ENCODE measurements around the gene PCDHGB3. TPM values are rescaled to one million over a fixed set of nuclear protein-coding genes. Genes with fewer than 3 reads are reported as not detected.
"Not testable (repeated sequence)": the region's sequence is repeated elsewhere in the genome, so short reads cannot be mapped to it uniquely, and the experiment has no call there.

PCDHGB3 gene
- total RNA-seq, 1 donor, result 6.2 TPM

GRCh38 chr5:141417494-141418172 is 47.6 kb downstream of the PCDHGB3 start, which contains the start of gene PCDHGB7:
Gene PCDHGB7 (plus strand): TSS chr5:141417677. CDS start chr5:141417860, 183 bp downstream.
- H3K4me2 ChIP-seq (ENCODE audit: insufficient read depth, low read length), result peak within 1 kb of the TSS; percentile 75
- TF ChIP-seq CTCF (IDR thresholded peaks at IDR 0.05; ENCODE audit: extremely low read depth, low read depth, low read length), result peak; percentile 81
- not testable (repeated sequence) for H3K36me3 ChIP-seq (ENCODE audit: insufficient read depth, low read length); H3K4me1 ChIP-seq (ENCODE audit: insufficient read depth, low read length); H4K20me1 ChIP-seq (ENCODE audit: insufficient read depth, low read length); H3K27me3 ChIP-seq (ENCODE audit: insufficient read depth, low read length); H3K79me2 ChIP-seq (ENCODE audit: insufficient read depth, low read length); H3K27ac ChIP-seq (ENCODE audit: low read depth, low read length)
- H3K4me3 ChIP-seq (ENCODE audit: insufficient read depth, low read length), result peak within 1 kb of the TSS; percentile 70
- DNase-seq (ENCODE audit: insufficient read length, low spot score, missing footprints), result peak; percentile 94
- H2AFZ ChIP-seq (ENCODE audit: low read length), result peak within 1 kb of the TSS; percentile 45
- peaks cover 11% of the 10 kb centered on the region for H3K9me3 ChIP-seq (ENCODE audit: low read depth, low read length)

GRCh38 chr5:141419074-141419880 is 49.2 kb downstream of the PCDHGB3 start:
- peaks cover 8% of the 10 kb centered on the region for H3K4me1 ChIP-seq (ENCODE audit: insufficient read depth, low read length)
- no peaks in the 10 kb centered on the region for H4K20me1 ChIP-seq (ENCODE audit: insufficient read depth, low read length)
- H3K36me3 ChIP-seq (ENCODE audit: insufficient read depth, low read length), result no peaks in the 10 kb centered on the region
- TF ChIP-seq CTCF (IDR thresholded peaks at IDR 0.05; ENCODE audit: extremely low read depth, low read depth, low read length), result no peak
- peak overlapping the region; percentile 14 for H3K4me3 ChIP-seq (ENCODE audit: insufficient read depth, low read length)
- no peaks in the 10 kb centered on the region for H3K27me3 ChIP-seq (ENCODE audit: insufficient read depth, low read length)
- H3K27ac ChIP-seq (ENCODE audit: low read depth, low read length), result no peak overlapping the region
- H3K79me2 ChIP-seq (ENCODE audit: insufficient read depth, low read length), result peaks cover 11% of the 10 kb centered on the region
- no peak for DNase-seq (ENCODE audit: insufficient read length, low spot score, missing footprints)
- H3K9me3 ChIP-seq (ENCODE audit: low read depth, low read length), result peaks cover 15% of the 10 kb centered on the region
- H3K4me2 ChIP-seq (ENCODE audit: insufficient read depth, low read length), result no peak overlapping the region
- no peak overlapping the region for H2AFZ ChIP-seq (ENCODE audit: low read length)

GRCh38 chr5:141420855-141421488 is 50.9 kb downstream of the PCDHGB3 start, which contains the start of gene PCDHGA11:
Gene PCDHGA11 (plus strand): TSS chr5:141421051. CDS start chr5:141421228, 177 bp downstream.
- peaks cover 8% of the 10 kb centered on the region for H3K4me1 ChIP-seq (ENCODE audit: insufficient read depth, low read length)
- peak; percentile 78 for TF ChIP-seq CTCF (IDR thresholded peaks at IDR 0.05; ENCODE audit: extremely low read depth, low read depth, low read length)
- no peaks in the 10 kb centered on the region for H3K27me3 ChIP-seq (ENCODE audit: insufficient read depth, low read length)
- peak within 1 kb of the TSS; percentile 36 for H3K27ac ChIP-seq (ENCODE audit: low read depth, low read length)
- H3K4me3 ChIP-seq (ENCODE audit: insufficient read depth, low read length), result peak within 1 kb of the TSS; percentile 79
- H2AFZ ChIP-seq (ENCODE audit: low read length), result peak within 1 kb of the TSS; percentile 80
- H4K20me1 ChIP-seq (ENCODE audit: insufficient read depth, low read length), result no peaks in the 10 kb centered on the region
- H3K4me2 ChIP-seq (ENCODE audit: insufficient read depth, low read length), result peak within 1 kb of the TSS; percentile 83
- peak; percentile 95 for DNase-seq (ENCODE audit: insufficient read length, low spot score, missing footprints)
- no peaks in the 10 kb centered on the region for H3K36me3 ChIP-seq (ENCODE audit: insufficient read depth, low read length)
- peaks cover 15% of the 10 kb centered on the region for H3K9me3 ChIP-seq (ENCODE audit: low read depth, low read length)
- peaks cover 11% of the 10 kb centered on the region for H3K79me2 ChIP-seq (ENCODE audit: insufficient read depth, low read length)
